NCI-H82 (cell line): ENCODE measurements around the gene ANKS3.

Experiments
- DNase-seq: peaks from one replicate; lab custom pipeline; 2025; lab: John Stamatoyannopoulos, UW

Gene ANKS3

GRCh38 chr16:4667203-4667963 lies 66.7 kb downstream of the ANKS3 start:
- no peak for DNase-seq

GRCh38 chr16:4666537-4667202 lies 67.4 kb downstream of the ANKS3 start:
- DNase-seq, result no peak

- no peak for DNase-seq
These were observed 69.3 kb downstream of the ANKS3 start for GRCh38 chr16:4664538-4665418.

- DNase-seq, result no peak
These were observed 70.2 kb downstream of the ANKS3 start for GRCh38 chr16:4663777-4664465.

GRCh38 chr16:4663465-4663776 lies 70.7 kb downstream of the ANKS3 start:
- DNase-seq, result no peak

GRCh38 chr16:4661661-4662060 lies 72.4 kb downstream of the ANKS3 start:
- no peak for DNase-seq

- DNase-seq, result no peak
These were observed 73.5 kb downstream of the ANKS3 start for GRCh38 chr16:4660454-4661007.

- no peak for DNase-seq
These were observed 74.4 kb downstream of the ANKS3 start for GRCh38 chr16:4659363-4660353.

- DNase-seq, result no peak
These were observed 77.1 kb downstream of the ANKS3 start for GRCh38 chr16:4656695-4657686.

- DNase-seq, result no peak
These were observed 77.8 kb downstream of the ANKS3 start for GRCh38 chr16:4656221-4656620.

- DNase-seq, result no peak
These were observed 78.3 kb downstream of the ANKS3 start for GRCh38 chr16:4655801-4656200.

GRCh38 chr16:4654964-4655590 lies 79.0 kb downstream of the ANKS3 start:
- no peak for DNase-seq

GRCh38 chr16:4654011-4654963 lies 79.8 kb downstream of the ANKS3 start:
- no peak for DNase-seq

GRCh38 chr16:4652561-4652960 lies 81.5 kb downstream of the ANKS3 start:
- DNase-seq, result no peak

GRCh38 chr16:4651827-4652226 lies 82.2 kb downstream of the ANKS3 start:
- no peak for DNase-seq

- DNase-seq, result peak; percentile 82
These were observed 83.5 kb downstream of the ANKS3 start for GRCh38 chr16:4650443-4651074.

- DNase-seq, result no peak
These were observed 84.2 kb downstream of the ANKS3 start for GRCh38 chr16:4649744-4650442.
